ENCODE results near the gene PSMA5. TPM values are rescaled to one million over a fixed set of nuclear protein-coding genes. Genes with fewer than 3 reads are reported as not detected.
"Not testable (repeated sequence)": the region's sequence is repeated elsewhere in the genome, so short reads cannot be mapped to it uniquely, and the experiment has no call there.

PSMA5 gene
- total RNA-seq, 2 donors from 2014 or later, result 24.6 to 31.8 TPM

DNA sequence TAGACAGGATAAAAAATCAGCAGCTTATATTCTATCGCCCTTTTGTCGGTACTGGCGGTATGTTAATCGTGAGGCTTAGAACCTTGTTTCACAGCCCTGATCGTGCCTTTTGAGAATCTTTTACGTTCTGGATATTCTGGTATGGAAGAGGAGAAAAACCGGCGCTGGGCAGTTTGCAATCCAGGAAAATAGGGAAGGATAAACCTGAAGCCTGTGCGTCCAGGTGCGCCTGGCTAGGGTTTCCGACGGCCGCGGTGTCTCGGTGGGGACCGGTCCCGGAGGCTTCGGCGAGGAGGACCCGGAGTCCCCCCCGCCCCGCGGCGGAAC, 39.8 kb upstream of the PSMA5 start:
- DNase-seq (ENCODE audit: low spot score), result no peak
- peak overlapping the region; percentile 39 to 49 for H3K4me3 ChIP-seq
- 6% methylated on average over 24 of the region's 24 CpGs for WGBS
- no peaks in the 10 kb centered on the region for H3K9me3 ChIP-seq
- no peaks in the 10 kb centered on the region for H3K4me1 ChIP-seq (replicated peaks)
- no peak for TF ChIP-seq POLR2A (IDR thresholded peaks at IDR 0.05)
- TF ChIP-seq CTCF (IDR thresholded peaks at IDR 0.05), result no peak
- no peak for TF ChIP-seq POLR2AphosphoS5 (IDR thresholded peaks at IDR 0.05)
- peak overlapping the region in 1 of 2 donors; percentile 27 for H3K27ac ChIP-seq
- intact Hi-C loops (cut with DNase I), result no loop called here
- no peaks in the 10 kb centered on the region for H3K27me3 ChIP-seq (replicated peaks; ENCODE audit: insufficient read depth)
- H3K36me3 ChIP-seq, result no peaks in the 10 kb centered on the region

DNA sequence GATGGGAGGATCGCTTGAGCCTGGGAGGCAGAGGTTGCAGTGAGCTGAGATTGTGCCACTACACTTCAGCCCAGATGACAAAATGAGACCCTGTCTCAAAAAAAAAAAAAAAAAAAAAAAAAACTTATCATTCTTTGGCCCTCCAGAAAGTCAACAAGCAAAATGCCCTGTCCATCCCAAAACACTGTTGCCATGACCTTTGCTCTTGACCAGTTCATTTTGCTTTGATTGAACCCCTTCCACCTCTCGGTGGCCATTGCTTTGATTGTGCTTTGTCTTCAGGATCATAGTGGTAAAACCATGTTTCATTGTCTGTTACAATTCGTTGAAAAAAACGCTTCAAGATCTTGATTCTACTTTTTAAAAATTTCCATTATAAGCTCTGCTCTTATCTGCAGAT, 31.6 kb upstream of the PSMA5 start:
- no peak for DNase-seq (ENCODE audit: low spot score)
- no peak for TF ChIP-seq POLR2A (IDR thresholded peaks at IDR 0.05)
- no peak for TF ChIP-seq POLR2AphosphoS5 (IDR thresholded peaks at IDR 0.05)
- no peak for TF ChIP-seq CTCF (IDR thresholded peaks at IDR 0.05)
- Histone ChIP-seq H3K4me3 (no peak overlapping the region), H3K36me3 (no peaks in the 10 kb centered on the region), H3K27me3 (replicated peaks; ENCODE audit: insufficient read depth) (no peaks in the 10 kb centered on the region), H3K27ac (no peak overlapping the region), H3K4me1 (replicated peaks) (no peaks in the 10 kb centered on the region), H3K9me3 (no peaks in the 10 kb centered on the region)
- 89% methylated on average over 4 of the region's 4 CpGs for WGBS
- intact Hi-C loops (cut with DNase I), result no loop called here

DNA sequence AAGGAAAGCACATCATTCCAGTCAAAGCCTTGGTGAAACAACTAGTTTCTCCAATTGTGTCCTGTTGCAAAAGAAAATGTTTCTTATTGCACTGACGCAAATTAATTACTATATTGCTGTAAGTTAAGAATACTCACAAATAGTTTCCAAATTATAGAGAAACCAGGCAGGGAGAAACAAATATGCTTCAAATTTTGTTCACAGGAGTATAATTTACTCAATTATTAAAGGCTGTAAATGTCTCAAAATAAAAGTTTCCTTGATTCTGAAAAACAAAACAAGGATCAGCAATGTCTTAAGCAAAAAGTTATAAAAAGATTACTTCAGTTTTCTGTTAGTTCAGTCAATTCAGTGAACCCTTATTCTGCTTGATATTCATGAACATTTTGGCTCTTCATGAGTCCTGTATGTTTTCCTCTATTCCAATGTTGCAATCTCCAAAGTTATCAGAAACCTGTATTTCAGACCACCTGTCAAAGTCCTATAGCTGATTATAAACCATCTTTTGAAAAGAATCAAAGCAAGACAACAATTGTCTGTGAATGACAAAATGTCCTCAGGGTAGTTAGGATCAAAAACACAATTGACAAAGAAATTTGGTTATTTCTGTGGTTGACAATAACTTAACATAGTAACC, 28.4 kb upstream of the PSMA5 start:
- Histone ChIP-seq H3K4me1 (replicated peaks) (no peaks in the 10 kb centered on the region), H3K36me3 (no peaks in the 10 kb centered on the region), H3K4me3 (no peak overlapping the region), H3K27ac (no peak overlapping the region), H3K9me3 (no peaks in the 10 kb centered on the region), H3K27me3 (replicated peaks; ENCODE audit: insufficient read depth) (no peaks in the 10 kb centered on the region)
- no peak for DNase-seq (ENCODE audit: low spot score)
- intact Hi-C loops (cut with DNase I), result no loop called here
- TF ChIP-seq POLR2A (IDR thresholded peaks at IDR 0.05), result no peak
- no peak for TF ChIP-seq CTCF (IDR thresholded peaks at IDR 0.05)
- TF ChIP-seq POLR2AphosphoS5 (IDR thresholded peaks at IDR 0.05), result no peak
- WGBS, result 95% methylated on average over 1 of the region's 1 CpG

GRCh38 chr1:109447524-109447923, 21.3 kb upstream of the PSMA5 start:
- no peak for DNase-seq (ENCODE audit: low spot score)
- H3K4me3 ChIP-seq, result no peak overlapping the region

DNA sequence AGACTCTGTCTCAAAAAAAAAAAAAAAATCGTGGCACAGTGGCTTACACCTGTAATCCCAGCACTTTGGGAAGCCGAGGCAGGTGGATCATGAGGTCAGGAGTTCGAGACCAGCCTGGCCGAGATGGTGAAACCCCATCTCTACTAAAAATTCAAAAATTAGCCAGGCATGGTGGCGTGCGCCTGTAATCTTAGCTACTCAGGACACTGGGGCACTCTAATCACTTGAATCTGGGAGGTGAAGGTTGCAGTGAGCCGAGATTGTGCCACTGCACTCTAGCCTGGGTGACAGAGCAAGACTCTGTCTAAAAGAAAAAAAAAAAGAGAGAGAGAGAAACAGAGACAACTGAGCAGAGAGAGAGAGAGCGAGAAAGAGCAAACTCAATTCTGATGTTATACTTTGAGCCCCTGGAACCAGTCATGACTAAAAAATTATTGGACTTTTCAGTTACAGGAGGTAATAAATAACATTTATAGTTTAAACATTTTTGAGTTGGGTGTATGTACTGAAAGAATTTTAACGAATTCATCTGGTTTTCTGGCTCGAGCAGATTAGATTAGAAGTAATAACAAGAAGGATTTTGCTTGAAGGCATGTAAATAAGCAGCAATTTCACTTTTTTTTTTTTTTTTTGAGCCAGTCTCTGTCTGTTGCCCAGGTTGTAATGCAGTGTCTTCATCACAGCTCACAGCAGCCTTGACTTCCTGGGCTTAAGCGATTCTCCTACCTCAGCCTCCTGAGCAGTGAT, 19.9 kb upstream of the PSMA5 start:
- intact Hi-C loops (cut with DNase I); H3K9me3 ChIP-seq; H3K4me1 ChIP-seq (replicated peaks); DNase-seq (ENCODE audit: low spot score); H3K27ac ChIP-seq; H3K27me3 ChIP-seq (replicated peaks; ENCODE audit: insufficient read depth); H3K36me3 ChIP-seq; H3K4me3 ChIP-seq: not testable (repeated sequence)
- WGBS, result 53% methylated on average over 11 of the region's 11 CpGs

More at GRCh38 chr1:109447524-109447923, 21.3 kb upstream of the PSMA5 start:
- no peaks in the 10 kb centered on the region for H3K9me3 ChIP-seq
- WGBS, result 54% methylated on average over 4 of the region's 4 CpGs
- TF ChIP-seq POLR2A (IDR thresholded peaks at IDR 0.05) (no peak), POLR2AphosphoS5 (IDR thresholded peaks at IDR 0.05) (no peak)
- H3K4me1 ChIP-seq (replicated peaks), result no peaks in the 10 kb centered on the region
- no peak overlapping the region for H3K27ac ChIP-seq
- no peaks in the 10 kb centered on the region for H3K36me3 ChIP-seq
- no peaks in the 10 kb centered on the region for H3K27me3 ChIP-seq (replicated peaks; ENCODE audit: insufficient read depth)
- intact Hi-C loops (cut with DNase I), result no loop called here

- Histone ChIP-seq H3K9me3 (no peaks in the 10 kb centered on the region), H3K4me3 (no peak overlapping the region), H3K36me3 (no peaks in the 10 kb centered on the region), H3K4me1 (replicated peaks) (no peaks in the 10 kb centered on the region), H3K27ac (no peak overlapping the region), H3K27me3 (replicated peaks; ENCODE audit: insufficient read depth) (no peaks in the 10 kb centered on the region)
- 88% methylated on average over 1 of the region's 1 CpG for WGBS
- DNase-seq (ENCODE audit: low spot score), result no peak
- intact Hi-C loops (cut with DNase I), result no loop called here
- no peak for TF ChIP-seq POLR2AphosphoS5 (IDR thresholded peaks at IDR 0.05)
- no peak for TF ChIP-seq CTCF (IDR thresholded peaks at IDR 0.05)
- no peak for TF ChIP-seq POLR2A (IDR thresholded peaks at IDR 0.05)
Measured at GRCh38 chr1:109444346-109444745, 18.1 kb upstream of the PSMA5 start.

Data from prostate gland (tissue), 2 donors.